HEK293T (cell line): Measurements from ENCODE around the gene PELI2.

Experiments used
- CTCF ChIA-PET: fragments of 350-600 bp; formaldehyde crosslinking; extraction: SDS; loops from one replicate; lab custom pipeline; 2021; ENCODE audit warnings: antibody characterized with exemption, inconsistent platforms; lab: Yijun Ruan, JAX
- POLR2A ChIA-PET: fragments of 350-600 bp; formaldehyde crosslinking; extraction: SDS; loops from one replicate; lab custom pipeline; 2020; ENCODE audit warnings: antibody characterized with exemption, inconsistent platforms; lab: Yijun Ruan, JAX
- DNase-seq: peaks from one replicate; pipeline ENCODE4 v3.0.0; 2012; ENCODE audit warnings: mixed read lengths; ENCODE audit errors: extremely low spot score
- ARNT ChIP-seq: fragments of 450-650 bp; IDR thresholded peaks from 2 replicates; pipeline ENCODE4 v1.6.1; 2017; ENCODE audit warnings: mild to moderate bottlenecking
- BHLHE40 ChIP-seq: fragments of 450-650 bp; IDR thresholded peaks from 2 replicates; pipeline ENCODE4 v1.6.1; 2016; ENCODE audit warnings: mild to moderate bottlenecking, moderate library complexity, borderline replicate concordance
- CTBP1 ChIP-seq: fragments of 450-650 bp; IDR thresholded peaks from 2 replicates; pipeline ENCODE4 v1.6.1; 2016; ENCODE audit warnings: borderline replicate concordance
- ELF4 ChIP-seq: fragments of 450-650 bp; IDR thresholded peaks from 2 replicates; pipeline ENCODE4 v1.6.1; 2017; ENCODE audit warnings: antibody characterized with exemption
- FOXA1 ChIP-seq: fragments of 450-650 bp; IDR thresholded peaks from 2 replicates; pipeline ENCODE4 v1.6.1; 2016; ENCODE audit warnings: mild to moderate bottlenecking
- FOXK2 ChIP-seq: fragments of 450-650 bp; IDR thresholded peaks from 2 replicates; pipeline ENCODE4 v1.6.1; 2016; ENCODE audit warnings: mild to moderate bottlenecking
- FOXM1 ChIP-seq: fragments of 450-650 bp; IDR thresholded peaks from 2 replicates; pipeline ENCODE4 v1.6.1; 2017; ENCODE audit warnings: mild to moderate bottlenecking, borderline replicate concordance
- HDGF ChIP-seq: fragments of 450-650 bp; IDR thresholded peaks from 2 replicates; pipeline ENCODE4 v1.6.1; 2017; ENCODE audit warnings: antibody characterized with exemption, borderline replicate concordance
- L3MBTL2 ChIP-seq: fragments of 450-650 bp; conservative IDR thresholded peaks from 2 replicates; pipeline ENCODE4 v1.6.1; 2016; ENCODE audit warnings: mild to moderate bottlenecking
- LEF1 ChIP-seq: fragments of 450-650 bp; IDR thresholded peaks from 2 replicates; pipeline ENCODE4 v1.6.1; 2017; ENCODE audit warnings: mild to moderate bottlenecking, borderline replicate concordance
- NFRKB ChIP-seq: fragments of 450-650 bp; IDR thresholded peaks from 2 replicates; pipeline ENCODE4 v1.6.1; 2016; ENCODE audit warnings: mild to moderate bottlenecking, moderate library complexity
- SP1 ChIP-seq: fragments of 450-650 bp; IDR thresholded peaks from 2 replicates; pipeline ENCODE4 v1.6.1; 2017
- SUZ12 ChIP-seq: fragments of 450-650 bp; IDR thresholded peaks from 2 replicates; pipeline ENCODE4 v1.6.1; 2016; ENCODE audit warnings: mild to moderate bottlenecking
- TARDBP ChIP-seq: fragments of 450-650 bp; IDR thresholded peaks from 2 replicates; pipeline ENCODE4 v1.6.1; 2016
- ZNF384 ChIP-seq: fragments of 450-650 bp; IDR thresholded peaks from 2 replicates; pipeline ENCODE4 v1.6.1; 2016
- TF ChIP-seq, protein P1 (sequence below): fragments of 450-650 bp; IDR thresholded peaks from 2 replicates; pipeline ENCODE4 v1.6.1; 2016

Gene PELI2

DNA sequence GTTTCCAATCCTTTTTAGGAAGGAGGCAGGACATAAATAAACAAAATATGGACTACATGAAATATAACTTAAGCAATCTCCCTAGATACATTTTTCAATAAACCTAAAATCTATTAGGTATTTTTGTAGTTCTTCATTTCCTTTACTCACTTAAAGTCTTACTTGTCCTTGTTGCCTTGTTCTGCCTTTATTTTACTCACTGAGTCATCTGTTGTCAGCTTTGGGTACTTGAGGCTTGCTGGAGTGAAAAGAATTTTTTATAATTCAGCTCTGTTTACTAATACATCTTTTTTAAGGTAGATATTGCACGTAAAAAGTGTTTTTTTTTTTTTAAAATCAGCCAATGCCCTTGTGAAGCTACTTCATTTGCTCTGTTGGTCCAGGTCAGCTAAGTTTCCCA, 216.2 kb downstream of the PELI2 start:
- no peak for DNase-seq
- ChIA-PET CTCF (no interaction called here), POLR2A (no interaction called here)
- TF ChIP-seq FOXA1: no peak
- TF ChIP-seq ELF4: no peak
- TF ChIP-seq SP1: no peak
- no peak for TF ChIP-seq SUZ12
- TF ChIP-seq FOXK2: no peak

DNA sequence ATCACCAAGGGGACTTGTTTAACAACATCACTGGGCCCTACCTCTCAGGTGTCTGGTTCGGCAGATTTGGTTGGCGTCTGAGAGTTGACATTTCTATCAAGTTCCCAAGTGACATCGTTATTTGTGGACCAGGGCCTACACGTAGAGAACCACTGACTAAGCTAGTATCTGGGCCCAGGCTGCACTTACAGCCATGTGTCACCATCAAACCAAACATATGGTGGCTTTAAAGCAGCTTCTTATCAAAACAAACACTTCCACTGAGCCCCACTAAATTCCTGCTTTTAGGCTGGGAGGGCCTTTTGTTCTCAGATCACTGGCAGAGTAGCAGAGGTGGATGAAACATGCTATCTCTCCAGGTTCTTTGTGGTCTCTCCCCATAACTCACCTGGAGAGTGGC, 220.5 kb downstream of the PELI2 start:
- no peak for TF ChIP-seq FOXA1
- DNase-seq: no peak
- POLR2A ChIA-PET: interaction anchor here (1.2 kb wide), 1 partner anchor 12 kb away, joined by 3 read pairs; no protein-coding TSS in a partner anchor
- CTCF ChIA-PET: interaction anchor here (0.9 kb wide), 1 partner anchor 607 kb away, joined by 3 read pairs; no protein-coding TSS in a partner anchor

DNA sequence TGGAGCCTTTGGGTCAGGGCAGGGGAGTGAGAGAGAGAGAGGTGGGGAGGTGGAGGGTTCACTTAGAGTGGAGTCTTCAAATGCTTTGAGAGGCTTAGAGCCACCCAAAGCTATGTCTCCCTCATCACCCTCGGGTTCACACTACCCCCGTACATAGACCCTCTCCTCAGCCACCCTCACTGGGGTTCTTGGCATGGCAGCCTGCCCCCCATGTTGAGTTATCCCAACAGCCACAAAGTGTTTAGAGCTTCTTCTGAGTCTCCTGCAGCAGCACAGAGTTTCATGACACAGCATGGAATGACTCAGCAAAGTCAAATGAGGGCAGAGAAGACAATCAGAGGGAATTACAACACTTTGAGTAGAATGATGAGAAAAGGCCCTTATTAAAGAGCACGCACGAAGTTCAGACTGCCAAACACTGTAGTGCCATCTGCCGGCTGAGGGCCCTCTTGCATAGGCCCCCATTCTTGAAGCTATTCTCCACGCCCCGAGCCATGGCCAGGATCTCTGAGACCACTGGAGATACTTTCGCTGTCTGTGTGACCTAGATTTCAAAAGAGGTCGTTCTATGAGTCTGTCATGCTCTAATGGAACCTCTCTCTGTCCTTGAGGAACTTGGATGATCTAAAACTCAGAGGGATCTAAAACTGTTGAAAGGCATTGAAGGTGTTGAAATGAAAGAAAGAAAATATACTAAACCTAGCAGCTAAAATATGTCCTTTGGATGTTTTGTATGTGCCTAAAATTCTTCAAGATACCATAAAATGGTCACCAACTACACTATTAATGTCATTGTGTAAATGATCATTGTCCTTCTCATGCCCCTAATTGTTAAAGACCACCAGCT, 221.9 kb downstream of the PELI2 start:
- DNase-seq: peak; percentile 61
- TF ChIP-seq FOXM1: no peak
- TF ChIP-seq, protein P1, sequence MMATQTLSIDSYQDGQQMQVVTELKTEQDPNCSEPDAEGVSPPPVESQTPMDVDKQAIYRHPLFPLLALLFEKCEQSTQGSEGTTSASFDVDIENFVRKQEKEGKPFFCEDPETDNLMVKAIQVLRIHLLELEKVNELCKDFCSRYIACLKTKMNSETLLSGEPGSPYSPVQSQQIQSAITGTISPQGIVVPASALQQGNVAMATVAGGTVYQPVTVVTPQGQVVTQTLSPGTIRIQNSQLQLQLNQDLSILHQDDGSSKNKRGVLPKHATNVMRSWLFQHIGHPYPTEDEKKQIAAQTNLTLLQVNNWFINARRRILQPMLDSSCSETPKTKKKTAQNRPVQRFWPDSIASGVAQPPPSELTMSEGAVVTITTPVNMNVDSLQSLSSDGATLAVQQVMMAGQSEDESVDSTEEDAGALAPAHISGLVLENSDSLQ: no peak
- TF ChIP-seq L3MBTL2: no peak
- TF ChIP-seq BHLHE40: no peak
- no peak for TF ChIP-seq CTBP1
- no peak for TF ChIP-seq FOXK2
- no peak for TF ChIP-seq ZNF384
- TF ChIP-seq NFRKB: no peak
- TF ChIP-seq HDGF: no peak
- no peak for TF ChIP-seq ARNT
- TF ChIP-seq FOXA1: no peak
- no peak for TF ChIP-seq TARDBP
- ChIA-PET POLR2A (no interaction called here), CTCF (interaction anchor here (0.5 to 2.4 kb wide), 12 partner anchors 12 to 894 kb away, joined by 3 to 13 read pairs (median 3); no protein-coding TSS in a partner anchor)

DNA sequence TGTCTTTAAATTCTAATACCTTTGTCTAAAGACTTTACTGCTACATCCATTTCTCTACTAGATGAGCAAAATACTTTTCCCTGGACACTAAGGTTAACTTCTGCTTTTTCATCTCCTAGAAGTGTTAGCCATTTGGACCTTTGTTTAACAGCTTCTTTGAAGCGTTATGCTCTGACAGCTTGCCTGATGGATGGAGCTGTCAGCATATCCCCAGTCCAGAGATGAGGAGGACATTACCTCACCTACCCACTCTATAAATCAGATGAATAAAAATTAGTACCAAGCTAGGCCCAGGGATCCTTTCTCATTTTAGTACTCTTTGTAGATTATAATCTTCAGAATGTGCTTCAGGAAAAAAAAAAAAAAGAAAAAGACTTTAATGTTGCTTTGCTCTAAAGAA, 222.7 kb downstream of the PELI2 start:
- POLR2A ChIA-PET: no interaction called here
- no peak for TF ChIP-seq CTBP1
- TF ChIP-seq BHLHE40: no peak
- no peak for TF ChIP-seq TARDBP
- no peak for TF ChIP-seq HDGF
- TF ChIP-seq FOXK2: no peak
- TF ChIP-seq FOXA1: no peak
- no peak for TF ChIP-seq NFRKB
- no peak for TF ChIP-seq L3MBTL2
- TF ChIP-seq ARNT: no peak
- TF ChIP-seq SP1: no peak
- no peak for TF ChIP-seq ZNF384
- TF ChIP-seq SUZ12: no peak
- TF ChIP-seq, protein P1: no peak
- TF ChIP-seq ELF4: no peak
- TF ChIP-seq FOXM1: no peak
- TF ChIP-seq LEF1: no peak
- CTCF ChIA-PET: interaction anchor here (0.8 to 2.4 kb wide), 4 partner anchors 12 to 609 kb away, joined by 3 to 13 read pairs (median 4); no protein-coding TSS in a partner anchor
- DNase-seq: no peak

DNA sequence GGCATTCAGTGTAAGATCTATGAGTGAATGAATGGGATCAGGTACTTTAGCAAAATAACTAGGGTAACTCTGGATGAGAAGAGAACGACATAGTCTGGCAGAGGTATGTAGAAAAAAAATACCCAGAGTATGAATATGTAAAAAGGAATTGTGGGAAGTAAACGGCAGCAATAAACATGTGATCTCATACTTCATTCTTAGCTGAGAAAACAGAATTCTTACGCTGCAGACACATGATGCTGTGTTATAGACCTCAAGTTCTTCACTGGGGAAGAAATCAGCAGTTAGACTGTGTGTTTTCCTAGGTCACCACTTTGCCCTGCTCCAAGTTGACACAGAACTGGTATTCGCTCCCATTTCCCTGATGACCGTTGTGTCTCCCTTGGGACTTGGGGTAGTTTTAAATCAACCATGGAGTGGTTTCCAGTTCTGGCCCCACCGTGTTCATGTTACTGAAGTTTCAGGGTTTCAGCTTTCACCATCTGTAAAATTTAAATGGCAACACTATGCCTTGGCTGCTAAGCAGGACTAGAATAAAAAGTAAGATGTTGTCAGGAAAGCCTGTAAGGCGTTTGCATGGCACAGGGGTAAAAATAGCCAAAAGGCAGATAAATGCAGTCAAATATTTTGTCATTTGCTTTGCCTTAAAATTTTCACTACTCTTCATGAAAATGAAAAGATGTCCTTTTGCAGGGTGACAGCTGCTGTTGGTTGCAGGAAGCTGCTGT, 223.7 kb downstream of the PELI2 start:
- ChIA-PET POLR2A (no interaction called here), CTCF (interaction anchor here (2.4 kb wide), 1 partner anchor 610 kb away, joined by 13 read pairs; no protein-coding TSS in a partner anchor)
- TF ChIP-seq ARNT (no peak), TARDBP (no peak), SUZ12 (no peak), LEF1 (no peak), FOXK2 (no peak), NFRKB (no peak)
- DNase-seq: no peak

DNA sequence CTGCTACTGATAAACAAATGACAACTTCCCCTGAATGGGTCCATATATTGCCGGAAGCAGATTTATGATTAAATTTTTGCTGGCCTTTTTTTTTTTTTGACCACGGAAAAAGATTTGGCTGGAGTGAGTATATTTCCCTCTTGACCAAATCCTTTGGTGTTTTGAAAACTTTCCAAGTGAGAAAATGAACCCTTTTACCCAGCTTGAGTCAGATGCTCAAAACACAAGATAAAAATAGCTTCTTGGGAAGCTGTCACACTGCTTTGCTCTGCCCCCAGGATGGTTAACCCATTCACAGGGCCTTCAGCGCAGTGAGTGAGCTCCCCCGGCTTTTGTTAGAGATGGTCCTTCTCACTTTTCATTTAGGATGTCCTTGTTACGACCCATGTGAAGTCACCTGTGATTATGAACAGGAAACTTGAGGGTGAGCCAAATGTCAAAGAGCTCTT, 224.3 kb downstream of the PELI2 start:
- TF ChIP-seq TARDBP: no peak
- no peak for TF ChIP-seq LEF1
- no peak for TF ChIP-seq L3MBTL2
- no peak for TF ChIP-seq NFRKB
- no peak for DNase-seq
- ChIA-PET POLR2A (no interaction called here), CTCF (interaction anchor here (0.9 kb wide), 1 partner anchor 132 kb away, joined by 3 read pairs; no protein-coding TSS in a partner anchor)

DNA sequence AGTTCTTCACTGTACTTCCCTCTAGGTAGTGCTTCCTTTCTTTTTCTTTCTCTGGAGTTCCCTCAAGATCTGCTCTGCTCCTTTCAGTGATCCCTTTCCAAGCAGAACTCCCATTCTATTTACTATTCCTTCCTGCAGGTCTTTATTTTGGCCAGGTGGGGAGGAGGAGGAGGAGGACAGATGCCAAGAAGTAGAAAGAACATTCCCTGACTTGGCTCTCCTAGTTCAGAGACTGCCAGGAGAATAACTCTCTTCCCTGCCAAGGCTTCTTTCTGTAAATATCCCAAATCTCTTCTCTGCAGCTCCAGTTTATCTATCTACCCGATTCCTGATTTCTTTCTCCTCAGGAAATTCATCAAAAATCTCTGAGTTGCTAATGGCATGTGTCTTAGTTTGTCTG, 231.7 kb downstream of the PELI2 start:
- no peak for TF ChIP-seq HDGF
- TF ChIP-seq FOXM1: no peak
- no peak for TF ChIP-seq LEF1
- no peak for TF ChIP-seq SUZ12
- TF ChIP-seq TARDBP: no peak
- no peak for TF ChIP-seq SP1
- no peak for TF ChIP-seq ZNF384
- TF ChIP-seq ARNT: no peak
- TF ChIP-seq NFRKB: no peak
- TF ChIP-seq CTBP1: no peak
- TF ChIP-seq, protein P1: no peak
- no peak for TF ChIP-seq ELF4
- no peak for DNase-seq
- CTCF ChIA-PET: no interaction called here
- POLR2A ChIA-PET: no interaction called here
